ENCODE results near the gene VPS37B.
A peak's percentile ranks its signal among the peaks of the same experiment; 100 is the strongest.
"Not testable (repeated sequence)": the region's sequence is repeated elsewhere in the genome, so short reads cannot be mapped to it uniquely, and the experiment has no call there.

The VPS37B gene

DNA sequence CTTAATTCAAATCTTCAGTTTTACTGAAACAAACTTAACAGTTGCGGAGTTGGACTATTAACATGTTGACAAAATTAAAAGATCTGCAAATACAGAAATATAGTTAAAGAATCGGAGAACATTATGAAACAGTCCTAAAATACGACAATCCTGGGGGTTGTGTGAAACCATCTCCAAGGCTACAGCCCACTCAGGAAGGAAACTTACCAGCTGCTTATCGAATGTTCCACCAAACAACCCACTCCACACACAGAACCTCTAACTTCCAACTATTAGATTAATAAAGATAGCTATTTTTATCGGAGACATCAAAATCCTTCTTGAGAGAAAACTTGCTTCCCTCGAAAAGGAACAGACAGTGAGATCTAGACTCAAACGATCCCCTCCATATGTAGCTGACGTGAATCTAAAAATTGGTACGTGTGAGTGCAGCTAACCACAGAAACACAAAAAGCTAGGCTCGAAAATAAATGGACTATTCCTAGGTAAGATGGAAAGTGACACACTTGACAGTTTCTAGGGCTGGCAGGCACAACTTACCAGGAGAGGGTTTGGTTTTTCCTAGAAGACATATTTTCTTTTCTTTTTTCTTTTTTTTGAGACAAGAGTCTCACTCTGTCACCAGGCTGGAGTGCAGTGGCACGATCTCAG lies 12.9 kb downstream of the VPS37B start:
- DNase-seq (ENCODE audit: low read depth) = no peak

DNA sequence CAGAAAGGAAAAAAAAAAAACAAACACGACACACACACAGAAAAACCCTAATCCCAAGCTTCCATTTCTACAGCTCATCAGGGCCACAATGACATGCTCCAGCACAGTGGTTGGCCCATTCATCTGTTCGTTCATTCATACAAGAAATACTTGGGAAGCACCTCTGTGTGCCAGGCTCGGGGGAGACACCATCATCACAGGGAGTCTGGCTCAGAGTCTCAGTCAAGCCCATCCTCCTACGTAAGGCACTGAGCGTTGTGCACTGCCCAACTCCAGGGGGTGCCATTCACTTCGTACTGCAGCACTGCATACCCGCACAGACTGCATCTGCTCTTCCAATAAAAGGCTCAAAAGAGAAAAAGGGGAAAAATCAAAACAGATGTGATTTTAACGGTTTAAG lies 15.3 kb downstream of the VPS37B start:
- DNase-seq (ENCODE audit: low read depth) = no peak

DNA sequence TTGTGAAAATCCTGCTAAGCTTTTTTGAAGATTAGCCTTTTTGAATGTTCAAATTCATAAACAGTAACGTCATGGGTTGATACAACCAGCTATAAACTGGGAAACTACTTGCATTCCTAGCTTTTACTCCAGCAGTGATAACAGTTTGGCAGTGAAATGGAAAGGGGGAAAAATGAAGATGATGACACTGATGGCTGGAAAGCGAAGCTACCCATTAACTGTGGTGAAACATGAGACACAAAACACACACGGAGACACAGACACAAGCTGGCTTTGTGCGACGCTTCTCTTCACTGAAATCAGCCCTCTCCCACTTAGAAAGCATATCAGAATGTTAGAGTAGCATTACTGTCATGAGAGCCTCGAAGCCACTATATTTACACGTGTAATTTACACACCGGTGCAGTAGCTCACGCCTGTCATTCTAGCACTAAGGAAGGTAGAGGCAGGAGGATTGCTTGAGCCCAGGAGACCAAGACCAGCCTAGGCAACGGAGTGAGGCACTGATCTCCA lies 15.7 kb downstream of the VPS37B start:
- DNase-seq (ENCODE audit: low read depth) = no peak

DNA sequence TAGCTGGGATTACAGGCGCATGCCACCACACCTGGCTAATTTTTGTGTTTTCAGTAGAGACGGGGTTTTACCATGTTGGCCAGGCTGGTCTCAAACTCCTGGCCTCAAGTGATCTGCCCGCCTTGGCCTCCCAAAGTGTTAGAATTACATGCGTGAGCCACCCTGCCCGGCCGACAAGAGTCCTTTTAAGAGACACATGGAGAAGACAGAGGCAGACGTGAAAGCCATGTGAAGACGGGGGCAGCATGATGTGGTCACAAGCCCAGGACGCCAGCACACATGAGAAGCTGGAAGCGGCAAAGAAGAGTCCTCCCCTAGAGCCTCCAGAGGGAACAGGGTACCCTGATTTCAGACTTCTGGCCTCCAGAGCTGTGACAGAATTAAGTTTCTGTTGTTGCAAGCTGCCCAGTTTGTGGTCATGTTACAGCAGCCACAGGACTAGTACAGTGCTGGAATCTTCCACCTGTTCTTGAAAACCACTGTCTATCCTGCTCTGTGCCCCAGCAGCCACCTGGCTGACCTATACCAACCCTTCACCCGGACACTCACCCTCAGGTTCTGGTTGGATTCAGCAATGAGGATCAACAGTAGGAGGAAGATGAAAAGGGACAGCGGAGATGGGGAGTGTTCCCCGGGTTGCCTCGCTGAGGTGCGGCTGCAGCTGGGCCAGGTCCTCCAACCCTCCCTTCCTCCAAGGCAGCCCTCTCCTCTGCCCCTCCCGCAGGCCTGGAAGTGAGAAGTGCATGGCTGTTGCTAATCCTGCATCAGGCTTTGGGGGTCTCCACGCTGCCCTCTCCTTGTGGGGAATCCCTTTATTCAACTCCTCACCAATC lies 16.9 kb downstream of the VPS37B start:
- no peak for DNase-seq (ENCODE audit: low read depth)

DNA sequence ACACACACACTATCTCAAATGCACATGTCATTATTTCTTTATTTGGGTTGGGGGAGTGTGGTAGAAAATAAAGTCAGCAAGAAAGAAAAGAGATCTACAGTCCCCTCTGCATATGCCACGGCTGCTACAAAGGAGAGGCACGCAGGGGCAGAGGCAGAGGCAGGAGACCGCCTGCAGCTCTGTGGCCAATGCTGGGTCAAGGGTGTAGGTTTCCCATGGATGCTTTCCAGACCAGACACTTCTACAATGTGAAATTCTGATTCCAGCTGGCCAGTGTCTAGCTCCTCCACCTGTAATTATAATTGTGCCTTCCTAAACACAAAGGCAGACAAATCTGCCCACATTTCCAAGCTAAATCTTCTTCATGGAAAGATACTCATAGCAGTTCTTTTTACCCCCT lies 19.2 kb downstream of the VPS37B start:
- no peak for DNase-seq (ENCODE audit: low read depth)

DNA sequence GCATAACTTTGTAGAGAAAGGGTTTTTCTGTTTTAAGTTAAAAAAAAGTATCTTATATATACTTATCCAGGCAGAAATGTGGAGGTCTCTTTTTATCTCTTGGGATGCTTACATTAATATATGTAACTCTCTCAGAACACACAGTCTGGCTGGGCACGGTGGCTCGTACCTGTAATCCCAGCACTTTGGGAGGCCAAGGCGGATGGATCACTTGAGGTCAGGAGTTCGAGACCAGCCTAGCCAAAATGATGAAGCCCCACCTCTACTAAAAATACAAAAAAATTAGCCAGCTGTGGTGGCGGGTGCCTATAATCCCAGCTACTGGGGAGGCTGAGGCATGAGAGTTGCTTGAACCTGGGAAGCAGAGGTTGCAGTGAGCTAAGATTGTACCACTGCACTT lies 19.6 kb downstream of the VPS37B start:
- not testable (repeated sequence) for DNase-seq (ENCODE audit: low read depth)

DNA sequence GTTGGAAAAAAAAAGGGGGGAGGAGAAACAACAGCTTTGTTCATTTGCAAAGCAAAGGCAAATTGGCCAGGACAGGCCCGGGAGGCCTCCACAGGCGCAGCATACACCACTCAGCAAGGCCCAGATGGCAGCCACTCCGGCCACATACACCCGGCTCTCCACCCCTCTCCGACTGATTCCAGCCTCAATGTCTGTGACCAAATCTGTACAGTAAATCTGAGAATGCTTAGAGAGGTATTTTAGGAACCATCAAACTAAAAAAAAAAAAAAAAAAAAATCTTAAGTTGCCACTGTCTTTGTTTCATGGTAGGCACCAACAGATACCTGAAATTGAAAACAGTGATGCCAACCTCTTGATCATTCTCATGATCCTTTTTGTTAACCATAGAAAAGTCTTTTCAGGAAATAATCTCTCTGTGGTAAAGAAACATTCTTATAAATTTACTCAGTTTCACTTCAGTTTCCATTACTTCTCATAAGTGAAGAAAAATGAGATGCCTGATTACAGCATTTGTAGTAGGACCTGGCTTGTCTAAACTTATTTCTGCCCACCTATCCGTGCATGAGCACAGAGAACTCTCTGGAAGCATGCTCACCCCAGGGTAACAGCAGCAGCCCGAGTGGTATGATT lies 20.2 kb downstream of the VPS37B start:
- DNase-seq (ENCODE audit: low read depth) = no peak

DNA sequence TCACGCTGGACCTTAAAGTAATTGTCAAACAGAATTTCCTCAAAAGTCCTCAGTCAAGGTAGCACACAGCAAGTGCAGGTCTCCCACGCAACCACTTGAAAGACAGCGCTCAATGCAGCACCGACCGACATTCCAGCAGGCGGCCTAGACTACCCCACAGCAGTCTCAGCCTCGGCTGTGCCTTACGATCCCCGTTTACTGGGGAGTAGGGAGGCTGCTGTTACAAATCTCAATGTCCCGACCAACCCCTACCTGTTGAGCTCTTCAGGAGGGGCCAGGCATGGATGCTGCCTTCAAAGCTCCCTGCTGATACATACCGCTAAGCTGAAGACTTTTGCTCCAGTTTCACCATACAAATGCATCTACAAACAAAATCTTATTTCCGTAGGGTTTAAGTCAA lies 21.8 kb downstream of the VPS37B start:
- peak; percentile 49 for DNase-seq (ENCODE audit: low read depth)

DNA sequence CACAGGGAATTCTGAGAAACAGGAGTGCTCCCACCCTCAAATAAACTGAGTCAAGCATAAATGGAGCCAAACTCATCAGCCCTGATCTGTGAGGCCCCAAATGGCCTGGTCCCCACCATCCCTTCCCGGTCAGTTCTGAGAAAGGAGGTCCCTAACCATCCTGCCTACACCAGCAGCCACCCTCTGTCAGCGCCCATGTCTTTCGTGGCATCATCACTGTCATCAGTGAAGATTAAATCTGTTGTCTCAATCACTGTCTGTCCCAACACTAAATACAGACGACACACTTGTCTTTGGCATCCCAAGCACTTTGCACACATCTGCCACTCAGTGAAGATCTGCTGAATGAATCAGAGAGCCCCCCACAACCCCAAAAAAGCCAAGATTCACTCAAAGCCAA lies 22.4 kb downstream of the VPS37B start:
- DNase-seq (ENCODE audit: low read depth) = no peak

DNA sequence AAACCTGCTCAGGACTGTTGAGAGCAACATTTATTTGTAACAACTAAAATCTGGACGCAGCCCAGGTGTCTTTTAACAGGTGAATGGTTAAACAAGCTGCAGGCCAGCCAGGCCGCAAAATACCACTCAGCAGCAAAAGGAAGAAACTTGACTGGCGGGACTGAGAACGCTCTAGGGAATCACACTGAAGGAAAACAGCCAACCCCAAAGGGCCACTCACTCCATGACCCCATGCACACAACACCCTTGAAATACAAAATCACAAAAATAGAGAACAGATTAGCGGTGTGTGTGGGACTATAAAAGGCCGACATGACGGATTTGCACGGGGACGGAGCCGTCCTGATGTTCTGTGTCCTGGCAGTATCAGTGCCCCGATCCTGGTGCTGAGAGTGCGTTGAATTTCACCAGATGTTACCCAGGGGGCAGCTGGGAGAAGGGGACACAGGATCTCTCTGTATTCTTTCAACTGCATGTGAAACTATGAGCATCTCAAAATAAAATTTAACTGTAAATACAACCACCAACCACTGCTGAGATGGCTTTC lies 23.0 kb downstream of the VPS37B start:
- DNase-seq (ENCODE audit: low read depth) = no peak

DNA sequence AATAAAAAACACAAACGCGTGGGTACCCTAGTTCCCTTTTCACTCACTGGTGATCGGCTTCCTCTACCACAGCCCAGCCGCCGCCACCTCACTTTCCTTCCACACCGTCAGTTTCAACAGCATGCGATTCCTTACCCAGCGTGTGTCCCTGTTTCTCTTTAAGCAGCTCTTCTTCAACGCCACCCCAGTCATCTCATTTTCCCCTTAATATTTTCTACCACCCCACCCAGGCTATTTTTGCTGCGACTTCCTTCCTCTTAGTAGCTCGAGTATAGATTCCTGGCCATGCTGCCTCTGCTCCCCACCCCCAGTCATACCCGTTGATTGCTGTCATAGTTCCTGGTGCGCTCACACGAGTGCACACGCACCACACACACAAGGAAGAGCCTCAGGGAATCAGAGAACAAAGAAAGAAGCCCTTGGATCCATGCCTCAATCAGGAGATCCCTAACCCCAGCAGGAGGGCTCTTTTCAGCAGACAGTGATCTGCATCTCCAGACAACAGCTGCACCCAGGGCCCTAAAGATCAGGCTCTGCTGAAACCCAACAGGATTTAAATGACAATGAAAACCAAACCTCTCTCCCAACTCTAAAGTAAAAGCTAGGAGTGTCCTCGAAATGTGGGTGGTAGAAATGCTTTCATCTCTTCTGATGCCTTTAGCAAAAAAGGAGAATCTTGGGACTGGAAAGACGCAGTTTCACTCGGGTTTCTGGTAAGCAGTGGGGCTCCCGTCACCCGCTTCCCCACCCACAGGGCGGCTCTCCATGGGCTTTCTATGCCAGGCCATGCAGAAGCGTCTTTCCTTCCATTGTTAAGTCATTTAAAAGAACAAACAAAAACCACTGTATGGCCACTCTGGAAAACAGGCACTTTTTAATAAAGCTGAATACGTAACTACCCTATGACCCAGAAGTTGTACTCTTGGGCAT lies 23.8 kb downstream of the VPS37B start:
- peak; percentile 35 for DNase-seq (ENCODE audit: low read depth)

DNA sequence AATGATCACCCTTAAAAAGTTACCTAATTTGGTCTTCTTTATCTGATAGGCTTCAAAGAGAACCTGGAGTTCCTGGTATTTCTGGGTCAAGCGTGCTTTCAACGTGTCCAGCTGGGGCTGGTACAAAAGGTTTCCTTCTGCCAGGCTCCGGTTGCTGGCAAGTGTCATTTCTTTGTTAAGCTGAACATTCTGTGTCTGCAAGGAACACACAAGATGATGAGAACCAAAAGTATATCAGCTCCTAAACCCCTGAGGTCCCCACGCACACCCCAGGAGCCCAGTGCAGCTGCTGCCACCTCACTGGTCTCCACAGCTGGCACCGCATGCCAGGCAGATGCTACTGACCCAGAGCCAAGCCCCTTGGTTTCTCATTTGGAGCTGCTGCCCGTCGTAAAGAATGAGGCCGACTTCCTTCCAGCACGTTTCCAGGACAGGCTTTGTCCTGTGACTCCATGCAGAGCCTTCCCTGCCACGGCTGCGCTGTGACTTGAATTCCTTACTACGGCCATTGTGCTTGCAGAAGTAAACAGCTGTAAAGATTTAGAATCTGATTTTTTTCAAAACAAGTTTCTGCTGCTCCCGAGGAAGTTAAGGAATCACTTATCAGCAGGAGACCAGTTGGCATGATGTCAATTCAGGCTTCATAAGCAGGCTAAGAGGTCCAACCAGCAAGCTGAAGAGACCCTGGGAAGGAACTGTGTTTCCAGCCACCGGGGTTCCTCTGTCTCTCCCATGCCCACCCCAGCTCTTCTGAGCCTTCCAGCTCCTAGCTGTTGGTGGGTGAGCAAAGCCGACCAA lies 24.9 kb downstream of the VPS37B start:
- no peak for DNase-seq (ENCODE audit: low read depth)

DNA sequence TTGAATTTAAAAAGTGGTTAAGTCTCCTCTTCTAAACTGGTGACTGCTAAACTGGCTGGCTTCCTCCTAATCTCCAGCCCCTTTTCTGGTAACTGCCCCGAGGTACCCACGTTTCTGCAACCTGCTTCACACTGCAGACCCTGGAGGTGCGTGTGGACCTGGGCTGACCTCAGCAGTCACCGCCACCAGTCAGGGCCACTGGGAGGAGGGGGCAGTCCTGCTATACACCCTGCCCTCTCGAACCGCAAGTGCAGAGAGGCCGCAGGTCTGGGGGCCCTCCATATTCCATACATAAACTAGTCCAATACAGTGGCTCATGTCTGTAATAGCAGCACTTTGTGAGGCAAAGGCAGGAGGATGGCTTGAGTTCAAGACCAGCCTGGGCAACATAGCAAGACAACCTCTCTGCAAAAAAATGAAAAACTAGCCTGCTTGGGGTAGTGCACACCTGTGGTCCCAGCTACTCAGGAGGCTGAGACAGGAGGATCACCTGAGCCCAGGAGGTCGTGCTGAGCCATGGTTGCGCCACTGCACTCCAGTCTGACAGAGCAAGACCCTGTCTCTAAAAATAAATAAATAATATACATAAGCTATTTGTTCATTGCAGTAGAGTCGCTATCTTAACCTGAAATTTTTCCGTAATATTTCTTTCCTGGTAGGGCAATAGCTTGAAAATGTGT lies 25.6 kb downstream of the VPS37B start:
- no peak for DNase-seq (ENCODE audit: low read depth)

DNA sequence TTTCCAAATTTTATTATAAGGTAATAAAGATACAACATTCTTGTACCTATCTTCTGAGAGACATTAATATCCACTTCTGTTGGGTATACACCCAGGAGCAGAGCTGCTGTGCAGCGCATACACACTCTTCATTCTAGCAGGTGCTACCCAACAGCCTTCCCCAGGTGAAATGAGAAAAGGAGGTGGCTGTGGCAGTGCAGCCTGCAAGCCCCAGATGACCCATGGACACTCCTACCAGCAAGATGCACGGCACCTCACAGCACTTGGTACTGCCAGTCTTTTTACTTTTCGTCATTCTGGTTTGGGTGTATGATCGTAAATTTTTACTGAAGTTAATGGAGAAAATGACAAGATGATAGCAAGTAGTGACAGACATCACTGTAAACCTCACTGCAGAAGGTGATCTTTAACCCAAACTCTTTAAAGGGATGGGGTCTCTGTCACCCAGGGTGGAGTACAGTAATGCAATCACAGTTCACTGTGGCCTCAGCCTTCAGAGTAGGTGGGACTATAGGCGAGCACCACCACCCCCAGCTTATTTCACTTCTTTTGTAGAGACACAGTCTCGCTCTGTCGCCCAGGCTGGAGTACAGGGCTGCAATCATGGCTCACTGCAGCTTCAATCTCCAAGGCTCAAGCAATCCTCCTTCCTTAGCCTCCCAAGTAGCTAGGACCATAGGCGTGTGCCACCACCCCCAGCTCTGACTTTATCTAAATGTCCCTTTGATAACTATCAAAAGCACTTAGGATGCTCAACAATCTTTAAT lies 26.5 kb downstream of the VPS37B start:
- DNase-seq (ENCODE audit: low read depth) = no peak

DNA sequence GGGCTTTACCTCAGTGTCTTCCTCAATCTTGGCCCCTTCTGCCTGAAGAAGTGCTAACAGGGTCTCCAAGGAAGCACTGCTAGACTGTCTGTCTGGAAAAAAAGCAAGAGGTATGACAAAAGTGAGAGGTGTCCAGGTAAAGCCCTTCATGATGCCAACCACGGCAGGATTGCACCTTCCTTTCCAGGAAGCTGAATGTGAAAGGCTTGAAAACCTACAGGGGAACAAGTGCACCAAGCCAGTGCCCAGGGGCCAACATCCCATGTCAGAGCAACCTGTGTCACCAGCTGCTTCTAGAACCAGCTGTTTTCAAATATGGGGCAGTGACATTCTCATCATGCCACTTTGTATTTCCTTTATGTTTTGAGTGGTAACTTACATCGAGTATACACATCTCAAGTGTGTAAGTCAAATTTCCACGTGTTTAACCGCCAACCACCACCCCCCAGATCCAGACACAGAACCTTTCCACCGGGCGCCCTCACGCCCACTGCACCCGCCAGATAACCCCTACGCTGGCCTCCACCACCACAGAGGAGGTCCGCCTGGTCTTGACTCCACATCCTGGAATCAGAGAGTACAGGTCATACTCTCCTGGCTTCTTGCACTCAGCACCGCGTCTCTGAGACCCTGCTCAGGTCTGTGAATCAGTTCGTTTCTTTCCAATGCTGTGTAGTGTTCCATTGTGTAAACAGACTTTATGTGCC lies 27.3 kb downstream of the VPS37B start:
- no peak for DNase-seq (ENCODE audit: low read depth)

DNA sequence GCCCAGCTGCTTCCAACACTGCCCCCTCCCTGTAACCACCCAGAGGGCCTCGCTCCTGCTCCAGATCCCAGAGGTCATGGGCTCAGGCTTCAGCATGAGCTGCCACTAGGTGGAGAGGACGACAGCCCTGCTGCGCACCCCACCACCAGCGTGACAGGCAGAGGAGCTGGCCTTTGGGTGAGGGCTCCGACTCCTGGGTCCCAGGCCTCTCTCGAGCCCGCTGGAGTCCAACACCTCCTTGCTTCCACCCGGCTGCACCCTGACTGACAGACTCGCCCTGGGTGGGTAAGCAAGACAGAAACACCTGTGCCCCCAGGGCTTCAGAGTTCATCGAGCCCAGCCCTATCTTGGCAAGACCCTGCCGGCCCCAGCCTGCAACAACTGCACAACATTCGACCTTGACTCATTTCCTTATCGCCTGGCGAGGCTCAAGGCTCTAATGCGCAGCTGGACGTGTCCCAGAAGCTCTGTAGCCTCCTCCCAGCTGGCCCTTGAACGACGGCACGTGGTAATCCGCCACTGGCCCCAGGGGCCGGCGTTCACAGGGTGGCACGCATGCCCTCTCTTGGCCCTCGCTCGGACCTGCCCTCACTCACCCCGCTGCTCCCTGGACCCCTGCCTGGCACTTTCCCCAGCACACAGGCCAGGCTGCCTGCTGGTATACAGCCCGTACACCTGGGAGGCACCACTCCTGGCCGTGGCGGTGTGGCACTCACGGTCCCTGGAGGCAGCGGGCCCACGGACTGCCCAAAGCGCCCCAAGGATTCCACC lies 28.0 kb downstream of the VPS37B start:
- DNase-seq (ENCODE audit: low read depth) = no peak

DNA sequence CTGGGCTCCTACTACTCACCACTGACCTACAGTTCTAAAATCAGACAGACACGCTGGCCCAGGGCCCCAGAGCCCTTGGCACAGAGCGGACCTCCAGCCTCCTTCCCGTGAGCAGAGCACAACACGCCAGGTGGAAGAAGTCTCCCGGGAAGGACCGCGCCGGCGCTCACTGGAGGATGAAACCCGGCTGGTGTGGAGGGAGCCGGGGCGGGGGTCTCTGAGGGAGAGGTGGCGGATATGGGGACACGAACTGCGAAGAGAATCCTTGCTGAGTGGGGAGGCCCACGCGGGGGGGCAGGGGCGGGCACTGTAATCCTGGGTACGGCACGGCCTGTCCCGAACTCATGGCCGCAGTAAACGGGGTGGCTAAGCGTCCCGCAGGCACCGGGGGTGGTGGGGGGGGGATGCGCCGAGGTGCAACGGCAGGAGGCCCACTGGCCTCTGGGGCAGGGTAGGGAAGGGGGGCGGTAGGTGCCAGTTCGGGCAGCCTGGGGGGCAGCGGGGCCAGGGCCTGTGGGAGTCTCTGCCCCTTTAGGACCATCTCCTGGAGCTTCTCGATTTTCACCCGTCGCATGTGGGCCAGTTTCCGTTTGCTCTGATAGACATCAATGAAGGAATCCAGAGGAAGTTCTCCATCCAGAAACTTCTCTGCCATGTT lies 28.8 kb downstream of the VPS37B start:
- no peak for DNase-seq (ENCODE audit: low read depth)
